ENCODE results near the gene CELSR3. TPM values are rescaled to one million over a fixed set of nuclear protein-coding genes. Genes with fewer than 3 reads are reported as not detected.

The CELSR3 gene
- total RNA-seq, 1 experiment from 2014 or later: 24.9 TPM

DNA sequence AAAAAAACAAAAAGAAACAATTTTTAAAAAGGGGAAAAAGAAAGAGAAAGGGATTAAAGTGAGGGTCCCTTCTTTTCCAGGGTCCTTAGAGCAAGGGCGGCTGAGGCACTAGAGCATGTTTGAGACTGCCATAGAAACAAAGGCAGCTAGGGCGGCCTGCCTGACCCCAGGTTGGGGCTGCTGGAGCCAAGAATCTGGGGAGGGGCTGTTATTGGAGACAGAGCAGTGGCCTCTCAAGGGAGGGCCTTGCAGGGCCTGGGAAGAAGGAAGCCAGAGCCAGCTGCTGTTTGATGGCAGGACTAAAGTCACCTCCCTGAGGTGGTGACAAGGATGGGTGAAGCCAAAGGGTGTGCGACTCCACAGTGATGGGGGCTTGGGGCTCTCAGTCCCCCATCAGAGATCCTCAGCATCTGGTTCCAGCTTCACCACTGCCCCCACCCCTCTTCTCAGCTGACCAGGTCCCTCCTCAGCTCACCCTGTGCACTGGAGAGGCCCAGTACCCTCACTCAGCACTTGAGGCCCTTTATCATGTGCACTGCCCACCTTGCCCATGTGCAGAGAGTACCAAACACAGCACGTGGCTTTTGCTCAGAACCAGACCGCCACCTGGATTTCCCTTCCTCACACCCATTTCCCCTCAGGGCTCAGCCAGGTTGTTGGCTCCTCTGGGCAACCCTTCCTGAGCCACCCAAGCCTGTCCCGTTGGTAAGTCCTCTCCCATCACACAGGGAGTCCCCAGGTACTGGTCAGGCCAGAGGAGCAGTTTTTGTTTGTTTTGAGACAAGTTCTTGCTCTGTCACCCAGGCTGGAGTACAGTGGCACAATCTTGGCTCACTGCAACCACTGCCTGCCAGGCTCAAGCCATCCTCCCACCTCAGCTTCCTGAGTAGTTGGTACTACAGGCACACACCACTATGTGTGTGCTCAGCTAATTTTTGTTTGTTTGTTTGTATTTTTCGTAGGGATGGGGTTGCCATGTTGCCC lies 42.9 kb downstream of the CELSR3 start:
- no peaks in the 10 kb centered on the region for H3K4me1 Mint-ChIP-seq (ENCODE audit: low read depth, unreplicated experiment)
- TF ChIP-seq, protein P1, sequence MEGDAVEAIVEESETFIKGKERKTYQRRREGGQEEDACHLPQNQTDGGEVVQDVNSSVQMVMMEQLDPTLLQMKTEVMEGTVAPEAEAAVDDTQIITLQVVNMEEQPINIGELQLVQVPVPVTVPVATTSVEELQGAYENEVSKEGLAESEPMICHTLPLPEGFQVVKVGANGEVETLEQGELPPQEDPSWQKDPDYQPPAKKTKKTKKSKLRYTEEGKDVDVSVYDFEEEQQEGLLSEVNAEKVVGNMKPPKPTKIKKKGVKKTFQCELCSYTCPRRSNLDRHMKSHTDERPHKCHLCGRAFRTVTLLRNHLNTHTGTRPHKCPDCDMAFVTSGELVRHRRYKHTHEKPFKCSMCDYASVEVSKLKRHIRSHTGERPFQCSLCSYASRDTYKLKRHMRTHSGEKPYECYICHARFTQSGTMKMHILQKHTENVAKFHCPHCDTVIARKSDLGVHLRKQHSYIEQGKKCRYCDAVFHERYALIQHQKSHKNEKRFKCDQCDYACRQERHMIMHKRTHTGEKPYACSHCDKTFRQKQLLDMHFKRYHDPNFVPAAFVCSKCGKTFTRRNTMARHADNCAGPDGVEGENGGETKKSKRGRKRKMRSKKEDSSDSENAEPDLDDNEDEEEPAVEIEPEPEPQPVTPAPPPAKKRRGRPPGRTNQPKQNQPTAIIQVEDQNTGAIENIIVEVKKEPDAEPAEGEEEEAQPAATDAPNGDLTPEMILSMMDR (IDR thresholded peaks at IDR 0.05; ENCODE audit: unreplicated experiment): no peak
- no peak overlapping the region for H3K27ac Mint-ChIP-seq (ENCODE audit: unreplicated experiment)
- H3K9me3 Mint-ChIP-seq (ENCODE audit: low read depth, unreplicated experiment): no peaks in the 10 kb centered on the region
- no peaks in the 10 kb centered on the region for H3K27me3 Mint-ChIP-seq (ENCODE audit: unreplicated experiment)
- no peak for DNase-seq
- no peak overlapping the region for H3K4me3 Mint-ChIP-seq (ENCODE audit: low read depth, unreplicated experiment)
- H3K36me3 Mint-ChIP-seq (ENCODE audit: insufficient read depth, unreplicated experiment): peaks cover 3% of the 10 kb centered on the region
- CTCF ChIA-PET: interaction anchor here (0.6 kb wide), 1 partner anchor 283 kb away, joined by 3 read pairs; no protein-coding TSS in a partner anchor
- intact Hi-C loops (cut with micrococcal nuclease; ENCODE audit: unreplicated experiment): no loop called here
- BruUV-seq (replicated peaks): no TSS peak

DNA sequence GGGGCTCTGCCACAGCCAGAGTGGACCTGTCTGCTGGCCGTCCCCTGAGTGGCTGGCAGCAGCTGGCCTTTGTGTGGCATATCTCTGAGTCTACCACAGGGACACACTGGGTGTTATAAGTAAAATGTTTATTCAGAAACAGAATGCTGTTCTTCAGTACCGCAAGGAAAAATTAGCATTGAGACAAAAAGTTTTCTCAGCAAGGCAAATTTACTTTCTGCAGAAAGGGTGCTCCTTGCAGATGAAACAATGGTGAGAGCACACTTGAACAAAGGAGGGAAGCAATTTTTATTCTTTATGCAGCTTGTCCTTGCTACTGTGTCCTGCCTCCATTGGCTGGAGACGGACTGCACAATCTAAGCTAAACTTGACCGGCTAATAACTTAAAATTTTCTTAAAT lies 45.1 kb downstream of the CELSR3 start:
- Mint-ChIP-seq H3K4me1 (ENCODE audit: low read depth, unreplicated experiment) (no peaks in the 10 kb centered on the region), H3K9me3 (ENCODE audit: low read depth, unreplicated experiment) (no peaks in the 10 kb centered on the region), H3K36me3 (ENCODE audit: insufficient read depth, unreplicated experiment) (no peaks in the 10 kb centered on the region), H3K27me3 (ENCODE audit: unreplicated experiment) (no peaks in the 10 kb centered on the region), H3K27ac (ENCODE audit: unreplicated experiment) (no peak overlapping the region), H3K4me3 (ENCODE audit: low read depth, unreplicated experiment) (no peak overlapping the region)
- no peak for DNase-seq
- TF ChIP-seq, protein P1 (IDR thresholded peaks at IDR 0.05; ENCODE audit: unreplicated experiment): no peak
- intact Hi-C loops (cut with micrococcal nuclease; ENCODE audit: unreplicated experiment): no loop called here
- no TSS peak for BruUV-seq (replicated peaks)
- CTCF ChIA-PET: no interaction called here

DNA sequence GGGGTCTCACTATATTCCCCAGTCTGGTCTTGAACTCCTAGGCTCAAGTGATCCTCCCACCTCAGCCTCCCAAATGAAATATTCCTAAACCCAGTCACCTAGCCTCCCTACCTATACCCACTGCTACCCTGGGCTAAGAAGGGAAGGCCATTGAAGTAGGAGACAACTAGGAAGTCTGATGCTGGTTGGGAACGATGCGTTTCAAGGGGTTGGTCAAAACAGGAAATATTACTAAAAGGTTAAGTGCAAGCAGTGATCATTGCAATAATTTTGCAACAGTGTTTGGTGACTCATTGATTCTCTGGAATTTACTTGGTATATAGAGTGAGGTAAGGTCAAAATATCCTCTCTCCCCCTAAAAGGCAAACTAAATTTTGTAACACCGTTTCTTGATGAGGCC lies 48.6 kb downstream of the CELSR3 start:
- no peak for DNase-seq
- H3K4me1 Mint-ChIP-seq (ENCODE audit: low read depth, unreplicated experiment): no peaks in the 10 kb centered on the region
- BruUV-seq (replicated peaks): no TSS peak
- H3K4me3 Mint-ChIP-seq (ENCODE audit: low read depth, unreplicated experiment): no peak overlapping the region
- H3K27me3 Mint-ChIP-seq (ENCODE audit: unreplicated experiment): no peaks in the 10 kb centered on the region
- intact Hi-C loops (cut with micrococcal nuclease; ENCODE audit: unreplicated experiment): no loop called here
- H3K36me3 Mint-ChIP-seq (ENCODE audit: insufficient read depth, unreplicated experiment): peaks cover 9% of the 10 kb centered on the region
- no peaks in the 10 kb centered on the region for H3K9me3 Mint-ChIP-seq (ENCODE audit: low read depth, unreplicated experiment)
- TF ChIP-seq, protein P1 (IDR thresholded peaks at IDR 0.05; ENCODE audit: unreplicated experiment): no peak
- CTCF ChIA-PET: interaction anchor here (0.6 to 0.7 kb wide), 3 partner anchors 50 to 789 kb away, joined by 3 to 4 read pairs (median 3); partner anchors contain the start of gene UCN2
- H3K27ac Mint-ChIP-seq (ENCODE audit: unreplicated experiment): no peak overlapping the region

DNA sequence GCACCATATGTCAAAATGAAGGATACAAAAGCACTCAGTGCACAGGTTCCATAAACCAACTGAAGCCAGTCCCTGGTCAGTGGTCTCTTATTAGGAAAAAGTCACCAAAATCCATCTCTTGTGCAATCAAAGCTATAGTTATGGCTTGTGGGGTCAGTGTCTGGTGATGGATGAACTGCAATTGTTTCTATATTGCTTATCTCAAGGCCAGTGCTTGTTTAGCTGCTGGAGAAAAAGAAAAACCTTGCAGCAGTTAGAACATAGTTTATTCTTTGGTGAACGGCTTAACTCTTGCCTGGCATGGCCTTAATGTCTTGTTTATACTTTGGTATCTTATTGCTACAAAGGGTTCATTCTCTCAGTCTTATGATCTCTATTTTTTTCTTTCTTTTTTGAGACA lies 50.4 kb downstream of the CELSR3 start:
- Mint-ChIP-seq H3K4me1 (ENCODE audit: low read depth, unreplicated experiment) (no peaks in the 10 kb centered on the region), H3K27me3 (ENCODE audit: unreplicated experiment) (no peaks in the 10 kb centered on the region), H3K4me3 (ENCODE audit: low read depth, unreplicated experiment) (no peak overlapping the region), H3K9me3 (ENCODE audit: low read depth, unreplicated experiment) (no peaks in the 10 kb centered on the region), H3K36me3 (ENCODE audit: insufficient read depth, unreplicated experiment) (peaks cover 24% of the 10 kb centered on the region), H3K27ac (ENCODE audit: unreplicated experiment) (no peak overlapping the region)
- no TSS peak for BruUV-seq (replicated peaks)
- CTCF ChIA-PET: interaction anchor here (0.6 to 0.7 kb wide), 2 partner anchors 58 to 64 kb away, joined by 3 to 4 read pairs; no protein-coding TSS in a partner anchor
- DNase-seq: no peak
- intact Hi-C loops (cut with micrococcal nuclease; ENCODE audit: unreplicated experiment): no loop called here
- TF ChIP-seq, protein P1 (IDR thresholded peaks at IDR 0.05; ENCODE audit: unreplicated experiment): no peak

All from Calu3 (cell line).